22Rv1 (cell line): ENCODE measurements around the gene C22orf23.

Experiments used
- CTCF ChIP-seq: fragments of 450-650 bp; IDR thresholded peaks from 2 replicates; pipeline ENCODE4 v1.5.1; 2017; ENCODE audit warnings: mild to moderate bottlenecking
- ZFX ChIP-seq: fragments of 450-650 bp; IDR thresholded peaks from 2 replicates; pipeline ENCODE4 v1.6.1; 2017; ENCODE audit warnings: antibody characterized with exemption, borderline replicate concordance

GRCh38 chr22:37943136-37943824, 10.1 kb downstream of the C22orf23 start:
- TF ChIP-seq CTCF, result no peak
- TF ChIP-seq ZFX, result no peak
